ENCODE measurements around the gene CC2D2B.
A peak's percentile ranks its signal among the peaks of the same experiment; 100 is the strongest.
"Not testable (repeated sequence)": the region's sequence is repeated elsewhere in the genome, so short reads cannot be mapped to it uniquely, and the experiment has no call there.

The CC2D2B gene

GRCh38 chr10:95905897-95906580, 1.7 kb upstream of the CC2D2B start:
- not testable (repeated sequence) for DNase-seq (ENCODE audit: low read depth)

- peak; percentile 21 for DNase-seq (ENCODE audit: low read depth)
Measured at GRCh38 chr10:95906677-95907455, 909 bp upstream of the CC2D2B start.

- DNase-seq (ENCODE audit: low read depth), result no peak
Measured at GRCh38 chr10:95908450-95908849, 675 bp downstream of the CC2D2B start.

DNA sequence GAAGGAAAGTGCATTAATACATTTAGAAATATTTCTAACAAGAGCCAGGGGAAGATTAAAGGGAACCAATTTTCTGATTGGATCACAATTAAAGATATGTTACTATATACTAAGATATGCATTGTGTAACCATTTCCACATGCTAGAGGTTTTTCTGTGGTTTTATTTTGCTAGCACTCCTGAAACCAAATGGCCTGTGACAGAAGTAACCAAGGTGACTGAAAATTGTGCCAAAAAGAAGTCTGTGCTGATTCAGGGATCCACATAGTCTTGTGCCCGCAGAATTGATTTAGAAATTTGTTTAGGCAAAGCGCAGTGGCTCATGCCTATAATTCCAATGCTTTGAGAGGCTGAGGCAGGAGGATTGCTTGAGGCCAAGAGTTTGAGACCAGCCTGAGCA, 1.8 kb downstream of the CC2D2B start:
- no peak for DNase-seq (ENCODE audit: low read depth)

- not testable (repeated sequence) for DNase-seq (ENCODE audit: low read depth)
Measured at GRCh38 chr10:95916039-95916438, 8.3 kb downstream of the CC2D2B start.

GRCh38 chr10:95920798-95921426, 13.1 kb downstream of the CC2D2B start:
- DNase-seq (ENCODE audit: low read depth), result no peak

- no peak for DNase-seq (ENCODE audit: low read depth)
Measured at GRCh38 chr10:95925033-95925432, 17.3 kb downstream of the CC2D2B start.

GRCh38 chr10:95935429-95935828, 27.7 kb downstream of the CC2D2B start:
- no peak for DNase-seq (ENCODE audit: low read depth)

- DNase-seq (ENCODE audit: low read depth), result no peak
Measured at GRCh38 chr10:95941115-95941514, 33.3 kb downstream of the CC2D2B start.

- no peak for DNase-seq (ENCODE audit: low read depth)
Measured at GRCh38 chr10:95963202-95963990, 55.6 kb downstream of the CC2D2B start.

DNA sequence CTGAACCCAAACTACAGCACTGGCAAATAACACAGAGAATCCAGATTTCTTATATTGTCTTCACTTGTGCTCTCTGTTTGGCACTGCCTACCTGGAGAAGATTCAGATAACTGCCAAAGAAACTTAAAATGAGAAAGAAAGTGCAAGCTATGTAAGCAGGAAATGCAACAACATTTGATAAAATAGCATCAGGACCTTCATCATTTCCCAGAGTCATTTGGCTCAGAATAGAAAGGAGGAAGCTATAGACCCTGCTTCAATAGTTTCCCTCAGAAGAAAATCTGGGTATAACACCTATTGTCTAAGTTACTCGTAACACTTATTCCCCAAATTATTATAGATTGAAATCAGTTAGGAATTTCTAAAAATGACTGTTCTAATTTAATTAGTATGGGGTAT, 56.2 kb downstream of the CC2D2B start:
- DNase-seq (ENCODE audit: low read depth), result no peak

GRCh38 chr10:95964756-95965155, 57.0 kb downstream of the CC2D2B start:
- DNase-seq (ENCODE audit: low read depth), result no peak

DNA sequence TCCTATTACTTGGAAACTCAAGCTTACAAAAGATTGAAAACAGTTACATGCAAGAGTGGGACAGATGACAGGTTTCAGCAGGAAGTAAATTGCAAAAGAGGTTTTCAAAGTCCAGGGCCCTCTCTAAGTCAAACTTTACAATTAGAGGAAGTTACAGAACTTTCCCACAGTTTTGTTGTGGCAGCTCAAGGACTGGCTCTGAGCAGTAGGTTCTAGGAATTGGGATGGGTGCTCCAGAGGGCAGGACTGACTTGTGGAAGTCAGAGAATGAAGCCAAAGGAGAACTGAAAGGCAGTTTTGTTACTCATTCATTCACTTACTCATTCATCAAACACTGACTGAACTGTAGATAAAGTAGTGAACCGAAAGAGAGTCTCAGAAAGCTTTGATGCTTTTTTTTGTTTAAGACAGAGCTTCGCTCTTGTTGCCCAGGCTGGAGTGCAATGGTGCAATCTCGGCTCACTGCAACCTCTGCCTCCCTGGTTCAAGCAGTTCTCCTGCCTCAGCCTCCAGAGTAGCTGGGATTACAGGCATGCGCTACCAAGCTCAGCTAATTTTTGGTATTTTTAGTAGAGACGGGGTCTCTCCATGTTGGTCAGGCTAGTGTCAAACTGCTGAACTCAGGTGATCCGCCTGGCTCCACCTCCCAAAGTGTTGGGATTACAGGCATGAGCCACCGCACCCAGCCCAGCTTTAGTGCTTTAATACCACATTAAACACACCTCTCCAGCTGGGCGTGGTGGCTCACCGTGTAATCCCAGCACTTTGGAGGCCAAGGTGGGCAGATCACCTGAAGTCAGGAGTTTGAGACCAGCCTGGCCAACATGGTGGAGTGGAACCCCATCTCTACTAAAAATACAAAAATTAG, 68.8 kb downstream of the CC2D2B start:
- DNase-seq (ENCODE audit: low read depth), result no peak

- DNase-seq (ENCODE audit: low read depth), result no peak
Measured at GRCh38 chr10:95982200-95982599, 74.4 kb downstream of the CC2D2B start.

GRCh38 chr10:95987685-95988426, 80.1 kb downstream of the CC2D2B start:
- no peak for DNase-seq (ENCODE audit: low read depth)

- DNase-seq (ENCODE audit: low read depth), result no peak
Measured at GRCh38 chr10:95988702-95989101, 80.9 kb downstream of the CC2D2B start.

DNA sequence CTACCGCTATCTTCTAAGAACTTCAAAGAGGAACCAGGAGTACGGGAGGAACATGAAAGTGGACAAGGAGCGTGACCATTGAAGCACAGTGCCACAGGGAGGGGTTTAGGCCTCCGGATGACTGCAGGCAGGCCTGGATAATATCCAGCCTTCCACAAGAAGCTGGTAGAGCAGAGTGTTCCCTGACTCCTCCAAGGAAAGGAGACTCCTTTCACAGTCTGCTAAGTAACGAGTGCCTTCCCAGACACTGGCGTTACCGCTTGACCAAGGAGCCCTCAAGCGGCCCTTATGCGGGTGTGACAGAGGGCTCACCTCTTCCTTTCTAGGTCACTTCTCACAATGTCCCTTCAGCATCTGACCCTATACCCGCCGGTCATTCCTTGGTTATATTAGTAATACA, 86.6 kb downstream of the CC2D2B start:
- DNase-seq (ENCODE audit: low read depth), result not testable (repeated sequence)

- DNase-seq (ENCODE audit: low read depth), result no peak
Measured at GRCh38 chr10:95998255-95998784, 90.5 kb downstream of the CC2D2B start.

GRCh38 chr10:96013956-96014355, 106.2 kb downstream of the CC2D2B start:
- no peak for DNase-seq (ENCODE audit: low read depth)

DNA sequence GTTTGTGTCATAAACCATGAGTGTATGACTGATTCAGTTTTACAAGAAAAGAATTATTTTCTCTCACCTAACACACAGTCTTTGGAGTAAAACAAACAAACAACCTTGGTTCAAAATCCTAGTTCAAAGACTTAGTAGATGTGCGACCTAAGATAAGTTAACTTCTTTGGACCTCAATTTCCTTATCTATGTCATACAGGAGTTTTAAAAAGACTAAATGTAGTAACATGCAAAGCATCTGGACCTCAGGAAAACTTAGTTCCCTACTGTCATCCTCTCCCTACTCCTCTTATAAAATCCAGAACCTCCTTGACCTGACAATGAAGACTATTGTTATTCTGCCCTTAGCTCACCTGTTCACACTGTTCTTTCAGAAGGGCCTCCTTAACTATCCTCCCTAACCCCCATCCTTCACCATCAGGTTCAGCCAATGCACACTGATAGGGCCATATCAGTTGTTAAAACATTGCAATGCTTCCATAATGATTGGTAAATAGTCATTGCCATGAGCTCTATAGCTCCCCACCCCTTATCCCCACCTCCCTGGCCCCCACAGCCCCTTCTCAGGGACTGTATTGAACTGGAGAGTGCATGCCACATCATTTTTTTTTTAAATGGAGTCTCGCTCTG, 106.8 kb downstream of the CC2D2B start:
- no peak for DNase-seq (ENCODE audit: low read depth)

All from GM04503 (cell line).